GM21576 (cell line): ENCODE data around the gene SLC30A4.
A peak's percentile ranks its signal among the peaks of the same experiment; 100 is the strongest.

Experiments used
- ATAC-seq: cut with Tn5 transposase; IDR thresholded peaks from one replicate; pipeline ENCODE4 v1.9.1; 2021; ENCODE audit warnings: mild to moderate bottlenecking, moderate library complexity; ENCODE audit not compliant: unreplicated experiment

The SLC30A4 gene

GRCh38 chr15:45454814-45455213 lies 67.7 kb downstream of the SLC30A4 start:
- peak; percentile 62 for ATAC-seq

GRCh38 chr15:45451265-45451664 lies 71.3 kb downstream of the SLC30A4 start:
- ATAC-seq: no peak

DNA sequence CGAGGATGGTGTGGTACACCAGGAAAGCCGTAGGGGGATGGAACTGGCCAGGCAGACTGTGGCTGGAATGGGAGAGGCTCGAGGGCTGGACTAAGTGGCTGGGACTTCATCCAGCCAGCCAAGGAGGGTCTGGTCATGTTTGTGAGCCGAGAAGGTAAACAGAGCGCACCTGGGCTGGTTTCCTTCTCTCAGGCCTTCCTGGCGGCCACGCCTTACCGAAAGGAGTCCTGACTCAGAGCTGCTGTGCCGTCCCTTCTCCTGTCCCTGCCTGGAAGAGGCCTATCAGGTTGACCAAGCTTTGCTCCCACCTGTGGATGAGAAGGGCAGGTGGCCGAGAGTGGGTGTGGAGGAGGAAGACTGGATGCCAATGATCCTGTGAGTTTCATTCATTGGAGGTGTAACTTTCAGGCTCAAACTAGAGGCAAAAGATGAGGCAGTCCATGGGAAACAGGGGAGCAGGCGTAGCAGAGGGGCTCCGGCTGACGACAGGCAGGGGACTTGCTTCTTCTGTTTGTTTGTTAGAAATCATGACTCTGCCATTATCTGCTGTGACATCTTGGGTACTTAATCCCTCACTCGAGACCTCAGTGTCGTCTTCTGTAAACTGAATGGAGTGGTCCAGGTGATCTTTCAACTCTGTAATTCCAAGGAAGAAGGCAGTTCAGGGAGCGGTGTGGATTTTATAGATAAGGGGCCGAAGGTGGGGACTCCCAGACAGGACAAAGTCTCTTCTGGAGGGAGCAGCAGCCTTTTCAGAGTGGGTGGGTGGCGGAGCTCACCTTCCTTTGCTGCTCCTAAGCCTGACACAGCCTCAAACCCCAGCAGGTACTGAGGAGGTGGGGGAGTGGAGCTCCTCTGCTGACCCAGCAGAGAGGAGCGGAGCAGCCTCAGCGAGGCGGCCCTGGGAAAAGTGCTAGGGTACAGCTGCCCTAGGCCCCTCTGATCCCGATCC lies 72.4 kb downstream of the SLC30A4 start:
- ATAC-seq: no peak

DNA sequence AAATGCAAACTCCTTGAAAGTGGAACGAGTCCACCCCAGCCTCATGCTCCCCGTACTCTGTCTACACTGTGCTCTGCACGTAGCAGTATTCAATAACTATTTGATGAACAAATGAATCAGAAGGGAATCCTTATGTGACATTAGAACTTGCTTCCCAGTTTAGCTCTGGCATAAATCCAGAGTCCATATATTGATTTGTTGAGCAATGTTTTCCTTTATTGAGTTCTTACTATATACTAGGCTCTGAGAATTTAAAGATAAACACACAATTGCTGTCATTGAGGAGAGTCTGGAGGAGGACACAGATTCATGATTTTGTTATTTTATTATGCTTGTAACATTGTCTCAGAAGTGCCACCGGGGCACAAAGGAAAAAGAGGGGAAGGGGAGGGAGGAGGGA lies 73.2 kb downstream of the SLC30A4 start:
- no peak for ATAC-seq

GRCh38 chr15:45448066-45448915 lies 74.3 kb downstream of the SLC30A4 start:
- ATAC-seq: no peak

DNA sequence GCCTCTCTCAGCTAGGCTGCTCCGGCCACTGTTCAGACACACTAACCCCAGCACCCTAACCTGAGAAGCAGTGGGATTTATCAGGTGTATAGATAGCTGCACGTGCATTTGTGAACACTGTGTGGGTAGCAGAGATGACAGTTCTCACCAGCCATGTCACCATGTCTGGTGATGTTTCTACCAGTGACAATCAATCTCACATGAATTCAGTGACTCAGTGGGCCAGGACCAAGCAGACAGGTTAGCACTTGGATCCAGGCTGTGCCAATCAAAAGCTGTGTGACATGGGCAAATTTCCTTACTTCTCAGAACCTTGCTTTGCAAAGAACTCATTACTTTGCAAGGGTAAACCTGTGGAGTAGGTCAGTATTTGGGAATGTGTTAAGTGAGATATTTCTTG lies 78.9 kb downstream of the SLC30A4 start:
- ATAC-seq: no peak

GRCh38 chr15:45442507-45443135 lies 79.9 kb downstream of the SLC30A4 start:
- ATAC-seq: no peak

DNA sequence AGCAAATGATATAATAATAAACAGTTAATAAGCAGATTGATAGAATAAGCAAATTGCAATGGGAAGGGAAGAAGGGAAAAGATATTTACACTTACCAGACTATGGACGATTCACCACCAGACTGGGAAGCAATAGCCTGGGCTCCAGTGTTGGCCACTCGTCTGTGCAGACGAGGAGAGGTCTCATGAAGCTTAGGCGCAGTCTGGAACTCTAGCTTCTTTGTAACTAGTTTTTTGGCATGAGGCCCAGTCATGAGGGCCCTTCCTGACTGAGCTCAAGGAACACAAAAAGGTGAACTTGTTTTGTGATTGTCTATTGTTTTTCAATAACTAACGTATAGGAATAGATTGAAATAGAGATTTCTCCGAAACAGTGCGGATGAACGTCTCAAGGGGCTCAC lies 80.9 kb downstream of the SLC30A4 start:
- no peak for ATAC-seq

GRCh38 chr15:45441036-45441435 lies 81.5 kb downstream of the SLC30A4 start:
- no peak for ATAC-seq

DNA sequence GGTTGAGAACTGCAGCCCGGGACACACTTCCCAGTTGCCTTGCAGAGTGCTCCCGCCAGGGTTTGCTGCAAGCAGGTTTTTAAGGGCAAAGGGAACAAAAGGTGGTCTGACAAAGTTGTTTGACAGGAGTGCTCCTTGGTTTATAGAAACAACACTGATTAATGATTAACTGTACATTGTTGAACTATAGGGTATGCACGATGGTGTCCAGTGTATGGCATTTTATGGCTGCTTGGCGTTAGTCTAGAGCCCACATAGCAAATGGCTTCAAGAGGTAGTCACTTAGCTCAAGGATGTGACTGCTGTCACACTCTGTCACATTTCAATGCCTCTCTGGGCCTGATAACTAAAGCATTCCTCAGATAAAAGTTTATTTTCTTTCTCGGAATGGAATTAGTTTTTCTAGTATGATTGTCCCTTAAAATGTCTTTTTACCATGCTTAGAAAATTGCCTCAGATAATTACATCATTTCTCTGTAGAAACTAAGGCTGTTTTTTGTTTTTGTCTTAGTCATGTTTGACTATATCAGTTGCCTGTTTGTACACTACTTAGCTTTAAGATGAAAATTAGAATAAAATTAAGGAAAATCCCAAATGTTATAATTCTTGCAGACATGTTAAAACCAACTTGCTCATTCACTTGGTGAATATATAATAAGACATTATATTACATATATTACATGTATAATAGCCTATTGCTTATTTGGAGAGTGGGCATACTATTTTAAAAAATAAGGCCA lies 82.9 kb downstream of the SLC30A4 start:
- ATAC-seq: no peak

DNA sequence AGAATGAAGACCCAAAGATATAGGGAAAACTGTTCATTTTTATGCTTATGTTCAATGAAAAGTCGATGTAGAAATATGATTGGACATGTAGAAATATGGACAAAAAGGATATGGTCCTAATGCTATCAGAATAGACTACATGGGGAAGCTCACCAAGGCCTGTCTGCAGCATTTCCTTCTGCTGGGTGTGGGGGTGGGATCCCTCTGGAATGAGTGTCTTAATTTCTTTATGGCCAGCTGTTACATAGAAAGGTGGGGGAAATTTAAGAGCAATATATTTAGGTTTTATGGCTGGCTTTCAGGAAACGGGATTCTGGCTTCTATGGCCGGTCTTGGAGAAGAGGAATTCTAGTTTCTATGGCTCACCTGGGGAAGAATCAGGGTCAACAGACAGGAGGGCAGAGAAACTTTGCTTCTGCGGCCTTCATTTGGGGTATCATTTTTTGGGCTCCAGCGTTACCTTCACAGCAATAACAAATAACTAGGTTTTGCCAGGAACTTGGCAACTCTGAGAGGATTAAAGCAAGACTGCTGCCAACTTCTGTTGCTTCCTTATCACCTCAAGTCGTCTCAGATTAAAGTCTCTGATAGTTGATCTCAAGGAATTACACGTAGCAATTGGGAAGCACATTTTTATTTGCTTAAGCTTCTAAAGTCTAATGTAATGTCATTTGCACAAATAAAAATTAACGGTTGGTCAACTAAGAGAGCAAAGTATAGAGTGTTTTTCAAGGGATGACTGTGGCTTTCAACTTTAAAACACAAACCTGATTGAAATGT lies 87.2 kb downstream of the SLC30A4 start:
- no peak for ATAC-seq

DNA sequence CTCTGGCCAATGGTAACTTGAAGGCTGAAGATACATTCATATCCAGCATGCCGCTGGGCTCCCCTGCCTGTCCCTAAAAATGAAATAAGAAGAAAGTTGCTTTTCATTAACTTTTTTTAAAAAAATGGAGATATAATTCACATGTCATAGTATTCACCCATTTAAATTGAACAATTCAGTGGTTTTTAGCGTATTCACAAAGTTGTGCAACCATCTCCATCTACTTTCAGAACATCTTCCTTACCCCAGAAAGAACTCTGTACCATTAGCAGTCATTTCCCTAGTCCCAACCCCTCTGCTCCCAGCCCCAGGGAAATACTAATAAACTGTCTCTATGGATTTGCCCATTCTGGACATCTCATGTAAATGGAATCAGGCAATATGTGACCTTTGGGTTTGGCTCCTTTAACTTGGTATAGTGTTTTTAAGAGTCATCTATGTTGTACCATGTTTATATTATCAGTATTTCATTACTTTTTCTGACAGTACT lies 88.4 kb downstream of the SLC30A4 start:
- no peak for ATAC-seq

DNA sequence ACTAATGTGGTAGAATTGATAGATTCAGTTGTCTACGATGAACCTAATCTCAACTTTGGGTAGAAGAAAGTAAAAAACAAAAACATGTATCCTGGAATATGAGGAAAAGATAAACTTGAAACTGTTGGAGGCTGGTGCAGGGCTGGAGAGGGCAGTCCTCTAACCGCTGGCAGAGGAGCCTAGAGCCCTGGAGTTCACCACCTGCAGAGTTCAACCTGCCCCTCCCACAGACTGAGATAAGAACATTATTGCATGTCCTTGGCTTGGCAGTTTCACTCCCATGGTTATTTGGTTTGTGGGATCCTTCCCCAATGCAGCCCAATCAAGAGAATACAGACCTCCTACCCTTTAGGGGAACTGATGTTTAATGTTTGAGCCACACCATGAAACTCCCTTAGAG lies 91.0 kb downstream of the SLC30A4 start:
- no peak for ATAC-seq

DNA sequence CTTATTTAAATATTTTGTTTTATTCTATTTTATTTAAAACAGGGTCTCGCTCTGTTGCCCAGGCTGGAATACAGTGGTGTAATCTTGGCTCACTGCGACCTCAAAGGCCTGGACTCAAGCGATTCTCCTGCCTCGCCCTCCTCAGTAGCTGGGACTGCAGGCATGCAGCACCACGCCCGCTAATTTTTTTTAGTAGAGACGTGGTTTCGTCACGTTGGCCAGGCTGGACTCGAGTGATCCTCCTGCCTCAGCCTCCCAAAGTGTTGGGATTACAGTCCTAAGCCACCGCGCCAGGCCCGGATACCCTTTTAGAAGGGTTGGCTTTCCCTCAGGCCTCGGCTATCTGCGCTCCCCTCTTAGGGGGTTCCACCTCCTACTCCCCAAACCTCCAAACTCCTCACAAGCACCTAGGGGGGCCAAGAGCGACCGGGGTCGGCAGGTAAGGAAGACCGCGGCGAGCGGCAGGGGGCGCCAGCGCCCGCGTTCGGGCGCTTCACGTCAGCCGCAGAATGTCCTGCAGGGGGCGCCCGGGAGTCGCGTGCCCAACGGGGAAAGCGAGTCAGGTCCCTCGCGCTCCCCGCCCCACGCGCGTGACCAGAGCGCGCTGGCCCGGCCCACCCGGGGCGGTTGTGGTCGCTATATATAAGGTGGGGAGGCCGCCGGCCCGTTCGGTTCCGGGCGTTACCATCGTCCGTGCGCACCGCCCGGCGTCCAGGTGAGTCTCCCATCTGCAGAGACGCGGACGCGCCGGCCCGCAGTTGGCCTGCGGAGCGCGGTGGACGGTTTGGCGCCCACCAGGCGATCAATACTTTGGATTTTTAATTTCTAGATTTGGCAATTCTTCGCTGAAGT lies 92.4 kb downstream of the SLC30A4 start:
- ATAC-seq: peak; percentile 84
